Spinal cord (tissue), 10 donors: ENCODE data around the gene HDAC9. TPM values are rescaled to one million over a fixed set of nuclear protein-coding genes. Genes with fewer than 3 reads are reported as not detected.

ENCODE experiments used
- DNase-seq, 6 donors: peaks; one replicate each; pipeline versions ENCODE4 v3.0.0 to v3.0.0-alpha.2; 2013 to 2015; ENCODE audit warnings: low spot score in 6 of 6, low read depth in 4 of 6
- H3K27ac ChIP-seq: one replicate; pipeline ENCODE4 v1.5.1; 2013; ENCODE audit warnings: low read depth, low read length, control low read depth
- H3K27me3 ChIP-seq: one replicate; pipeline ENCODE4 v1.6.1; 2013; ENCODE audit warnings: low read length; ENCODE audit not compliant: control insufficient read depth, insufficient read depth
- H3K36me3 ChIP-seq: one replicate; pipeline ENCODE4 v1.6.1; 2013; ENCODE audit warnings: low read length; ENCODE audit not compliant: control insufficient read depth, insufficient read depth
- H3K4me1 ChIP-seq: one replicate; pipeline ENCODE4 v1.6.1; 2013; ENCODE audit warnings: low read length; ENCODE audit not compliant: control insufficient read depth, insufficient read depth
- H3K4me3 ChIP-seq: one replicate; pipeline ENCODE4 v1.5.1; 2013; ENCODE audit warnings: low read depth, low read length, control low read depth
- H3K9me3 ChIP-seq: one replicate; pipeline ENCODE4 v1.6.1; 2013; ENCODE audit warnings: low read length; ENCODE audit not compliant: control insufficient read depth, insufficient read depth
- WGBS: methylation state at CpG from one replicate; pipeline ENCODE4 v1.1.5; 2013; ENCODE audit warnings: missing lambda C conversion rate; ENCODE audit not compliant: insufficient coverage; 5-methylcytosine and 5-hydroxymethylcytosine counted together
- polyA plus RNA-seq, 2 donors: library from polyadenylated mRNA; unstranded; fragments of 120-200 nt; gene quantifications; one replicate each; pipeline ENCODE4 v1.2.1, GENCODE V29; 2013; ENCODE audit not compliant: insufficient read length in 2 of 2
- total RNA-seq, 2 donors: library from RNA; depleted of rRNA in 1 of 2; stranded (reverse); fragments of 120-200 nt in 1 of 2; fragments of >200 nt in 1 of 2; gene quantifications; one replicate each; pipeline versions ENCODE4 v1.2.3 to v1.2.4, GENCODE V29; 2013 to 2014
- donor health status: healthy.

The HDAC9 gene
- total and polyA plus RNA-seq, 4 donors = 21.4 to 58.5 (median 29.3) TPM

GRCh38 chr7:18518555-18518954 is 23.0 kb downstream of the HDAC9 start:
- no peaks in the 10 kb centered on the region for H3K27me3 ChIP-seq
- no peaks in the 10 kb centered on the region for H3K36me3 ChIP-seq
- no peak for DNase-seq
- H3K9me3 ChIP-seq = no peaks in the 10 kb centered on the region
- no CpG with 5 or more reads among the region's 6 CpGs for WGBS
- no peak overlapping the region for H3K27ac ChIP-seq
- H3K4me3 ChIP-seq = no peak overlapping the region
- no peaks in the 10 kb centered on the region for H3K4me1 ChIP-seq

GRCh38 chr7:18520450-18521235 is 25.1 kb downstream of the HDAC9 start:
- Histone ChIP-seq H3K27me3 (no peaks in the 10 kb centered on the region), H3K4me3 (no peak overlapping the region), H3K4me1 (no peaks in the 10 kb centered on the region), H3K36me3 (no peaks in the 10 kb centered on the region), H3K9me3 (no peaks in the 10 kb centered on the region), H3K27ac (no peak overlapping the region)
- WGBS = no CpG with 5 or more reads among the region's 5 CpGs
- DNase-seq = no peak

GRCh38 chr7:18521236-18521589 is 25.7 kb downstream of the HDAC9 start:
- Histone ChIP-seq H3K27ac (no peak overlapping the region), H3K9me3 (no peaks in the 10 kb centered on the region), H3K36me3 (no peaks in the 10 kb centered on the region), H3K4me1 (no peaks in the 10 kb centered on the region), H3K4me3 (no peak overlapping the region), H3K27me3 (no peaks in the 10 kb centered on the region)
- DNase-seq = no peak
- WGBS = no CpG with 5 or more reads among the region's 3 CpGs

GRCh38 chr7:18521945-18522566 is 26.5 kb downstream of the HDAC9 start:
- no peaks in the 10 kb centered on the region for H3K27me3 ChIP-seq
- H3K9me3 ChIP-seq = no peaks in the 10 kb centered on the region
- no peak overlapping the region for H3K27ac ChIP-seq
- H3K4me3 ChIP-seq = no peak overlapping the region
- no peaks in the 10 kb centered on the region for H3K4me1 ChIP-seq
- peak in 1 of 6 donors; percentile 63 for DNase-seq
- 44% methylated on average over 2 of the region's 5 CpGs for WGBS
- no peaks in the 10 kb centered on the region for H3K36me3 ChIP-seq

GRCh38 chr7:18524248-18524647 is 28.7 kb downstream of the HDAC9 start:
- Histone ChIP-seq H3K4me1 (no peaks in the 10 kb centered on the region), H3K36me3 (no peaks in the 10 kb centered on the region), H3K27ac (no peak overlapping the region), H3K27me3 (no peaks in the 10 kb centered on the region), H3K4me3 (no peak overlapping the region), H3K9me3 (no peaks in the 10 kb centered on the region)
- no peak for DNase-seq
- WGBS = no CpG with 5 or more reads among the region's 3 CpGs

- Histone ChIP-seq H3K9me3 (no peaks in the 10 kb centered on the region), H3K4me1 (no peaks in the 10 kb centered on the region), H3K4me3 (no peak overlapping the region), H3K27me3 (no peaks in the 10 kb centered on the region), H3K36me3 (no peaks in the 10 kb centered on the region), H3K27ac (no peak overlapping the region)
- no peak for DNase-seq
These were observed 30.9 kb downstream of the HDAC9 start for GRCh38 chr7:18526368-18526878.

- Histone ChIP-seq H3K36me3 (no peaks in the 10 kb centered on the region), H3K9me3 (no peaks in the 10 kb centered on the region), H3K27ac (no peak overlapping the region), H3K4me1 (no peaks in the 10 kb centered on the region), H3K4me3 (no peak overlapping the region), H3K27me3 (no peaks in the 10 kb centered on the region)
- DNase-seq = no peak
- no CpG with 5 or more reads among the region's 1 CpG for WGBS
These were observed 33.7 kb downstream of the HDAC9 start for GRCh38 chr7:18529239-18529638.

- Histone ChIP-seq H3K36me3 (no peaks in the 10 kb centered on the region), H3K27ac (no peak overlapping the region), H3K27me3 (no peaks in the 10 kb centered on the region), H3K4me1 (no peaks in the 10 kb centered on the region), H3K9me3 (no peaks in the 10 kb centered on the region), H3K4me3 (no peak overlapping the region)
- DNase-seq = no peak
- WGBS = no CpG with 5 or more reads among the region's 5 CpGs
These were observed 35.0 kb downstream of the HDAC9 start for GRCh38 chr7:18530224-18531179.

- DNase-seq = no peak
- H3K4me1 ChIP-seq = no peaks in the 10 kb centered on the region
- H3K4me3 ChIP-seq = no peak overlapping the region
- no peaks in the 10 kb centered on the region for H3K9me3 ChIP-seq
- no peaks in the 10 kb centered on the region for H3K36me3 ChIP-seq
- no CpG with 5 or more reads among the region's 3 CpGs for WGBS
- no peak overlapping the region for H3K27ac ChIP-seq
- H3K27me3 ChIP-seq = no peaks in the 10 kb centered on the region
These were observed 36.0 kb downstream of the HDAC9 start for GRCh38 chr7:18531539-18531938.
